Measurements from ENCODE around the gene SCAPER.

- no peak for TF ChIP-seq POLR2A (IDR thresholded peaks at IDR 0.05)
- no peak for TF ChIP-seq CTCF (IDR thresholded peaks at IDR 0.05)
These were observed 444.8 kb downstream of the SCAPER start for GRCh38 chr15:76460347-76460746.
